Measurements from ENCODE around the gene OTP. TPM values are rescaled to one million over a fixed set of nuclear protein-coding genes. Genes with fewer than 3 reads are reported as not detected.

OTP gene
- total RNA-seq, 1 experiment from 2014 or later = not detected

DNA sequence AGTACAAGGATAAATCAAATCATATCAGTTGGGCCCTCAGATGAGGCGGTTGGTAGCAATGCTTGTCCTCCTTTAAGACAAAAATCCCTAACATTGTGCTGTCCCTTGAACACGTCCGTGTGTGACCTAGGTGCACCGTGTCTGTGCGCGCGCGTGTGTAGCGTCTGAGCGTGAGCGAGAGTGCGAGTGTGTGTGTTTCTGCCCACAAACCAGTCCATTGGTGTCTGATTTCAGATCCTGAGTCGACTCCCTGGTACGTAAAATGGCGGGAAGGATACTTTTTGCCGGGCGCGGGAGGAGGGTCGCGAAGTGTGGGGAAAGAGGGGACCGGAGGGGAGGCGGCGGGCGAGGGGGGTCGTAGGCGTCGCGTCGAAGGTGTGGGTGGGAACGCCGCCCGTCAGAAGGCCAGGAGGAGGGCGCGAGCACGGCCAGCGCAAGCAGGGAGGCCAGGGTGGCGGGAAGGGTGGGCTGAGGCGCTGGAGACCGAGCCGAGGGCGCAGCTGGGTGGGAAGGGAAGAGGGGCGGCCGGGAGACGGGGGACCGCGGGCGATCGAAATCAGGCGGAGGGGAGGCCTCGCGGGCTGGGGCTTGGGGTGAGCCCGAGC lies 8.9 kb downstream of the OTP start:
- no peaks in the 10 kb centered on the region for H3K36me3 ChIP-seq (ENCODE audit: low read depth, low read length)
- intact Hi-C loops (cut with micrococcal nuclease) = no loop called here
- ChIA-PET CTCF (interaction anchor here (0.7 kb wide), 1 partner anchor 141 kb away, joined by 3 read pairs; no protein-coding TSS in a partner anchor), POLR2A (ENCODE audit: unreplicated experiment) (interaction anchor here (0.7 kb wide), 1 partner anchor 137 kb away, joined by 5 read pairs; no protein-coding TSS in a partner anchor)
- no peak overlapping the region for H3K9ac ChIP-seq (ENCODE audit: low read length)
- H3K4me1 ChIP-seq (ENCODE audit: insufficient read depth, low read length) = no peaks in the 10 kb centered on the region
- peak overlapping the region; percentile 43; the same call in 1 of the 2 replicates for H3K4me3 ChIP-seq (ENCODE audit: low read length)
- DNase-seq (no peak), ATAC-seq (no peak)
- H4K20me1 ChIP-seq (ENCODE audit: low read length) = no peaks in the 10 kb centered on the region
- H3K4me2 ChIP-seq (ENCODE audit: low read length) = peak overlapping the region; percentile 82; the same call in 1 of the 2 replicates
- H3K9me2 ChIP-seq (replicated peaks; ENCODE audit: low read length) = no peaks in the 10 kb centered on the region
- H3F3A ChIP-seq (ENCODE audit: low read length, unreplicated experiment) = no peaks in the 10 kb centered on the region
- H3K9me3 ChIP-seq (ENCODE audit: low read length) = no peaks in the 10 kb centered on the region
- BruUV-seq (replicated peaks) = no TSS peak
- H3K27me3 ChIP-seq (ENCODE audit: low read length) = peaks cover 35% of the 10 kb centered on the region
- no peak overlapping the region for H3K27ac ChIP-seq (ENCODE audit: low read length)
- no peak for TF ChIP-seq EZH2 (IDR thresholded peaks at IDR 0.05; ENCODE audit: low read length, unreplicated experiment)
- TF ChIP-seq CTCF (conservative IDR thresholded peaks at IDR 0.05; ENCODE audit: low read depth, low read length) = no peak
- TF ChIP-seq EZH2phosphoT487 (IDR thresholded peaks at IDR 0.05; ENCODE audit: borderline replicate concordance, low read length) = no peak
- H3K79me2 ChIP-seq (ENCODE audit: low read length) = no peaks in the 10 kb centered on the region
- peak overlapping the region; percentile 70; the same call in 1 of the 2 replicates for H2AFZ ChIP-seq (ENCODE audit: low read length)

DNA sequence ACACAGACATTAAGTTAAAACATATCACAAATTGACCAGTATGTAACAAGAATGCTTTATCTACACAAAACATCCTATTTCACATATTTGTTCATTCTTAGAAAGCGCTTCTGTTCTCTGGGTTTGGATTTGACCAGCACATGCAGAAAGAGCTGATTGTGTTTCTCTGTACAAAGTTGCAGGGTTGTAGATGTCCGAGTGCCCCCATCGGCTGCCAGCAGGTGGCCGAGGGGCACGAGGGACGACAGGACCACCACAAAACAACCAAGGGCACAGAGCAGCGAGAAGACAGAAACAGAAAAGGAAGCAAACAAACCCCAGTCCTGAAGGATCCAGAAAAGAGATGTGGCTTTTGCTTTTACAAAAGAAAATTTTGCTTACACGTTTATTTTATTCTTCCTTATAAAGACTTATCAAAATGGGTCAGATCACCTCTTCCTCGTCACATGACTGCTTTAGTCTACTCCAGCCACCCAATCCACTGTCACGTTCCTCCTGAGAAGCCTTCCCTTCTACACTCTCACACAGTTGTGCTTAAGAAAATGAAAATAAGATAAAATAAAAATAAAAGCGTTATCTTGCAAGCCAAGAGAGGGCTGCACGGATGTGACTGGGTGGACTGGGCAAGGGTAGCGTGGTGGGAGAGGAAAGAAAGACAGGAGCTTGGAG lies 9.5 kb downstream of the OTP start:
- Histone ChIP-seq H2AFZ (ENCODE audit: low read length) (0 out of 2 replicates have a peak overlapping the region, but pooled peaks have one; percentile 70), H3K27me3 (ENCODE audit: low read length) (peaks cover 39% of the 10 kb centered on the region), H3K4me1 (ENCODE audit: insufficient read depth, low read length) (no peaks in the 10 kb centered on the region), H3K4me3 (ENCODE audit: low read length) (no peak overlapping the region), H3K9me3 (ENCODE audit: low read length) (no peaks in the 10 kb centered on the region), H4K20me1 (ENCODE audit: low read length) (no peaks in the 10 kb centered on the region), H3K9me2 (replicated peaks; ENCODE audit: low read length) (no peaks in the 10 kb centered on the region), H3K4me2 (ENCODE audit: low read length) (no peak overlapping the region), H3K79me2 (ENCODE audit: low read length) (no peaks in the 10 kb centered on the region), H3K9ac (ENCODE audit: low read length) (no peak overlapping the region), H3F3A (ENCODE audit: low read length, unreplicated experiment) (no peaks in the 10 kb centered on the region), H3K27ac (ENCODE audit: low read length) (no peak overlapping the region), H3K36me3 (ENCODE audit: low read depth, low read length) (no peaks in the 10 kb centered on the region)
- ATAC-seq (no peak), DNase-seq (no peak)
- CTCF ChIA-PET = no interaction called here
- TF ChIP-seq EZH2phosphoT487 (IDR thresholded peaks at IDR 0.05; ENCODE audit: borderline replicate concordance, low read length) (no peak), CTCF (conservative IDR thresholded peaks at IDR 0.05; ENCODE audit: low read depth, low read length) (no peak), EZH2 (IDR thresholded peaks at IDR 0.05; ENCODE audit: low read length, unreplicated experiment) (no peak)
- intact Hi-C loops (cut with micrococcal nuclease) = no loop called here
- no TSS peak for BruUV-seq (replicated peaks)
- POLR2A ChIA-PET (ENCODE audit: unreplicated experiment) = no interaction called here

Measured in PC-3 (cell line).